Stomach smooth muscle (tissue), 2 donors: Measurements from ENCODE around the gene IGFL2.
"Not testable (repeated sequence)": the region's sequence is repeated elsewhere in the genome, so short reads cannot be mapped to it uniquely, and the experiment has no call there.

Source experiments
- H3K27ac ChIP-seq: one replicate; pipeline ENCODE4 v1.7.0; 2013; ENCODE audit warnings: mild to moderate bottlenecking, low read length, inconsistent platforms
- H3K27me3 ChIP-seq, 2 donors: one replicate each; pipeline ENCODE4 v1.7.0; 2013; ENCODE audit warnings: low read length in 2 of 2; ENCODE audit not compliant: insufficient read depth in 2 of 2, control insufficient read depth in 1 of 2
- H3K36me3 ChIP-seq, 2 donors: one replicate each; pipeline ENCODE4 v1.7.0; 2013; ENCODE audit warnings: low read length in 2 of 2; ENCODE audit not compliant: control insufficient read depth in 2 of 2, insufficient read depth in 2 of 2
- H3K4me1 ChIP-seq: one replicate; pipeline ENCODE4 v1.7.0; 2013; ENCODE audit warnings: low read length; ENCODE audit not compliant: control insufficient read depth, insufficient read depth
- H3K4me3 ChIP-seq, 2 donors: one replicate each; pipeline ENCODE4 v1.7.0; 2013; ENCODE audit warnings: low read length in 2 of 2
- H3K9ac ChIP-seq, 2 donors: one replicate each; pipeline ENCODE4 v1.7.0; 2013; ENCODE audit warnings: low read length in 2 of 2, mild to moderate bottlenecking in 1 of 2
- H3K9me3 ChIP-seq, 2 donors: one replicate each; pipeline ENCODE4 v1.7.0; 2013; ENCODE audit warnings: low read length in 2 of 2; ENCODE audit not compliant: control insufficient read depth in 2 of 2
- donor health status: healthy.
- donor health status: Pancreatic carcinoma.

Gene IGFL2

DNA sequence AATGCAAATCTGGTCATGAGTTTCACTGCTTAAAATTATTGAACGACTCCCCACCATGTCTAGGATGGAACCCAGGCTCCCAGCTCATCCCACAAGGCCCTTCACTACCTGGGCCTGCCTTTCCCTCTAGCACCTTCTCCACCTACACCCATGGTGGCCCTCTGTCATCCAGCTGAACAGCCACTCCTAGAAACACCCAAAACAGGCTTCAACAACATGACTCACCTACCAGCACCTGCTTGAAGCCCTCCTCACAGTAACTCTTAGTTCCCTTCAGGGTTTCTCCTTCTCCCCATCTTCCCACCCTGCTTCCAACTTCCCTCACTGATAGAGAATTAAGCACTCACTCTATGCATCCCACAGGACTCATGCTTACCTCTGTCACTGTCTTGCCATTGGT, 6.6 kb upstream of the IGFL2 start:
- Histone ChIP-seq H3K27ac (no peak overlapping the region), H3K27me3 (no peaks in the 10 kb centered on the region), H3K9me3 (no peaks in the 10 kb centered on the region), H3K4me1 (no peaks in the 10 kb centered on the region), H3K4me3 (no peak overlapping the region), H3K9ac (no peak overlapping the region), H3K36me3 (no peaks in the 10 kb centered on the region)

DNA sequence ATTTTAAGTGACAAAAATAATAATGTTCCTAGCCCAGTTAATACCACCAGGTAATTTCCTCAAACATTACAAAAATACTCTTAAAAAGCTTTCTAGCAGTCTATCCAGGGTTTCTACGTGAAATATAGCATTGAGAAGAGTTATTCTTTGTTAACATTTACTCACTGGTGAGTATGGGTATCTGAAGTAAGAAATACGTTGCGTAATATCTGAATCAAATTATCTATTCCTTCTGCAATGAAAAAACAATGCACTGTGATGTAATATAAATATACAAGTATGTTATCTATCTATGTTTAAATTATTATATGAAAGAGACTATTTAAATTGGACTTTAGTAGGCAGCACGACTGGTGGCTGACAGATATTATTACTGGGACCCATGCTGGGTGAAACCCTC, 5.7 kb upstream of the IGFL2 start:
- no peak overlapping the region for H3K4me3 ChIP-seq
- no peak overlapping the region for H3K9ac ChIP-seq
- H3K4me1 ChIP-seq: no peaks in the 10 kb centered on the region
- H3K27me3 ChIP-seq: no peaks in the 10 kb centered on the region
- no peaks in the 10 kb centered on the region for H3K36me3 ChIP-seq
- no peak overlapping the region for H3K27ac ChIP-seq
- no peaks in the 10 kb centered on the region for H3K9me3 ChIP-seq

DNA sequence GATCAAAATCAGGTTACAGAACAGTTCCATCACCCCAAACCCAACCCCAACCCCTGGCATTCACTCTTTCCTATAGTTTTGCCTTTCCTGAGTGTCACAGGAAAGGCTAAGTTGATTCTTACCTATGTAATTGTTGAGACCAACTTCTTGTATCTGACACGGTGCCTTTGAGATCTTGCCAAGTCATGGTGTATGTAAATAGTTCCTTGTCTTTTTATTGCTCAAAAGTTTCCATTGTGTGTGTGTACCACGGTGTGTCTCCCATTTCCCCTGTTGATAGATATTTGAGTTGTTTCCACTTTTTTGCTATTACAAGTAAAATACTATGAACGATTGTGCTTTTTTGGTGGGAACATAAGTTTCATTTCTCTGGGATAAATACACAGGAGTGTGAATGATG, 3.3 kb upstream of the IGFL2 start:
- H3K4me1 ChIP-seq: no peaks in the 10 kb centered on the region

GRCh38 chr19:46147166-46147740, 785 bp upstream of the IGFL2 start:
- Histone ChIP-seq H3K4me1 (no peaks in the 10 kb centered on the region), H3K27ac (no peak overlapping the region), H3K9me3 (no peaks in the 10 kb centered on the region), H3K36me3 (no peaks in the 10 kb centered on the region), H3K9ac (no peak overlapping the region), H3K4me3 (no peak overlapping the region), H3K27me3 (no peaks in the 10 kb centered on the region)

More for the DNA sequence above, 3.3 kb upstream of the IGFL2 start:
- Histone ChIP-seq H3K4me3 (no peak overlapping the region), H3K9me3 (no peaks in the 10 kb centered on the region), H3K36me3 (no peaks in the 10 kb centered on the region), H3K27me3 (no peaks in the 10 kb centered on the region), H3K9ac (no peak overlapping the region), H3K27ac (no peak overlapping the region)

DNA sequence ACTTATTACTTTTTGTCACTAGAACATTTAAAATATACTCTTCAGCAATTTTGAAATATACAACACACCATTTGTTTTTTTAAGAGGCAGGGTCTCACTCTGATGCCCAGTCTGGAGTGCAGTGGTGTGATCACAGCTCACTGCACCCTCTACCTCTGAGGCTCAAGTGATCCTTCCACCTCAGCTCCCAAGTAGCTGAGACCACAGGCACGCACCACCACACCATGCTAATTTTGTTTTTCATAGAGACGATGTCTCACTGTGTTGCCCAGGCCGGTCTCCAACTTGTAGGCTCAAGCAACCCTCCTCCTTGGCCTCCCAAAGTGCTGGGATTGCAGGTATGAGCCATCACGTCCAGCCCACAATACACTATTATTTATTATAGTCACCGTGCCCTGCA, 2.6 kb downstream of the IGFL2 start:
- peaks cover 0 to 2% of the 10 kb centered on the region in 2 donors for H3K27me3 ChIP-seq
- no peak overlapping the region for H3K9ac ChIP-seq
- no peaks in the 10 kb centered on the region for H3K9me3 ChIP-seq
- H3K4me1 ChIP-seq: no peaks in the 10 kb centered on the region
- H3K36me3 ChIP-seq: no peaks in the 10 kb centered on the region
- H3K4me3 ChIP-seq: no peak overlapping the region
- H3K27ac ChIP-seq: no peak overlapping the region

GRCh38 chr19:46155237-46155636, 7.2 kb downstream of the IGFL2 start:
- H3K36me3 ChIP-seq: no peaks in the 10 kb centered on the region
- H3K27ac ChIP-seq: no peak overlapping the region
- H3K27me3 ChIP-seq: peaks cover 0 to 2% of the 10 kb centered on the region in 2 donors
- H3K9me3 ChIP-seq: no peaks in the 10 kb centered on the region
- H3K4me1 ChIP-seq: no peaks in the 10 kb centered on the region
- no peak overlapping the region for H3K4me3 ChIP-seq
- no peak overlapping the region for H3K9ac ChIP-seq

DNA sequence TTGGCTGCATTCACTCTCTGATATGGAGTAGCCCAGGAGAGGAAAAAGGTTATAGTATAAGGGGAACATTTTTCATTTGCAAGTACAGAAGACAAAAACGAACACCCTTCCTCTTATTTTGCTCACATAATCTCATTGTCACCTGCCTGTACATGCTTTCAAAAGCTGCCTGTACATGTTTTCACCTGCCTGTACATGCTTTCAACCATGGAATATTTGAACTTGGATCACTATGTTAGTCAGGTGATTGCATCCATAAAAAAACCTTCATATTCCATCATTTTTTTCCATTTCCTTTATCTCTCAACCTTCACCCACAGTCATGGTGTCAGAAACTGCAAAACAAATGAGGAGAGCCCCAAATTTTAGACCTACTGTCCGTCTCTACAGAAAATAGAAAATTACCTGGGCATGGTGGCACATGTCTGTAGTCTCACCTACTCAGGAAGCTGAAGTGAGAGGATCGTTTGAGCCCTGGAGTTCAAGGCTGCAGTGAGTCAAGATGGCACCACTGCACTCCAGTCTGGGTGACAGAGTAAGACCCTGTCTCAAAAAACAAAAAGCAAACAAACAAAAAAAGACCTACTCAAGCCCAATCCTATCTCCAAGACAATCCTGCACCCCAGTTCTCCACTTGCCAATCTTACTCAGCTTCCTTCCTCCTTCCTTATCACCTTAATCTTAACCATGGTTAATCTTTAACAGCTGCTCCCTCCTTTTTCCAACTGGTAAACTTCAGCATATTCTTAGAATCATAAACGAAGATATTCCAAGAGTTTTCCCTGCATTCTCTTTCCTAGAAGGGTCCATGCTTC, 11.6 kb downstream of the IGFL2 start:
- H3K36me3 ChIP-seq: no peaks in the 10 kb centered on the region
- no peak overlapping the region for H3K27ac ChIP-seq
- no peaks in the 10 kb centered on the region for H3K4me1 ChIP-seq
- H3K4me3 ChIP-seq: no peak overlapping the region
- H3K9me3 ChIP-seq: peaks cover 0 to 3% of the 10 kb centered on the region in 2 donors
- peaks cover 0 to 7% of the 10 kb centered on the region in 2 donors for H3K27me3 ChIP-seq
- no peak overlapping the region for H3K9ac ChIP-seq

DNA sequence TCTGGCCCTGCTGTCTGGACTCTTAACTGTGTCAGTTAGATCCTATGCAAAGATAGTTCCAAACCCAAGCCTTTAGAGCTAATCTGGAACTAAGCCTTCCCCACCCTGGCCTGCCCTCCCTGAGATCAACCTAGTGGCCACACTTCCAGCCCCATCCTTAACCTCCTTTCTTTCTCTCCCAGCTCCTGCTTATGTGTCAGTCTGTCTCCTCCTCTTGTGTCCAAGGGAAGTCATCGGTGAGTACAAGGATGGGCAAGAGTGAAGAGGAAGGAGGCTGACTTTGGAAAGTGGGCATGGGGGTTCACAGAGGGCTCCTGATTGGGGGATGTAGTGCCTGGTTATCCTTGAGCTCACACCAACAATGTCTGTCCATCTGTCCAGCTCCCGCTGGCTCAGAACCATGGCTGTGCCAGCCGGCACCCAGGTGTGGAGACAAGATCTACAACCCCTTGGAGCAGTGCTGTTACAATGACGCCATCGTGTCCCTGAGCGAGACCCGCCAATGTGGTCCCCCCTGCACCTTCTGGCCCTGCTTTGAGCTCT, 12.3 kb downstream of the IGFL2 start:
- Histone ChIP-seq H3K4me1 (no peaks in the 10 kb centered on the region), H3K36me3 (no peaks in the 10 kb centered on the region), H3K27ac (no peak overlapping the region), H3K9me3 (peaks cover 0 to 3% of the 10 kb centered on the region in 2 donors), H3K9ac (no peak overlapping the region), H3K4me3 (no peak overlapping the region), H3K27me3 (peaks cover 0 to 5% of the 10 kb centered on the region in 2 donors)

DNA sequence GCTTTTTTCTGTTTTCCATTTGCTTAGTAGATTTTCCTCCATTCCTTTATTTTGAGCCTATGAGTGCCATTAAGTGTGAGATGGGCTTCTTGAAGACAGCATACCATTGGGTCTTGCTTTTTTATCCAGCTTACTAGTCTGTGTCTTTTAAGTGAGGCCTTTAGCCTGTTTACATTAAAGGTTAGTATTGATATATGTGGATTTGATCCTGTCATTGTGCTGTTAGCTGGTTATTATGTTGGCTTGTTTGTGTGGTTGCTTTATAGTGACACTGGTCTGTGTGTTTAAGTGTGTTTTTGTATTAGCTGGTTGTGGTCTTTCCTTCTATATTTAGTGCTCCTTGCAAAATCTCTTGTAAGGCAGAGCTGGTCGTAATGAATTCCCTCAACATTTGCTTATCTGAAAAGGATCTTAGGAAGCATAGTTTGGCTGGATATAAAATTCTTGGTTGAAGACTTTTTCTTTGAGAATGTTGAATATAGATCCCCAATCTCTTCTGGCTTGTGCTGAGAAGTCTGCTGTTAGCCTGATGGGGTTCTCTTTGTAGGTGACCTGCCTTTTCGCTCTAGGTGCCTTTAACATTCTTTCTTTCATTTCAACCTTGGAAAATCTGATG, 13.7 kb downstream of the IGFL2 start:
- not testable (repeated sequence) for H3K9ac ChIP-seq, H3K9me3 ChIP-seq, H3K4me1 ChIP-seq, H3K36me3 ChIP-seq, H3K4me3 ChIP-seq, H3K27me3 ChIP-seq, H3K27ac ChIP-seq

DNA sequence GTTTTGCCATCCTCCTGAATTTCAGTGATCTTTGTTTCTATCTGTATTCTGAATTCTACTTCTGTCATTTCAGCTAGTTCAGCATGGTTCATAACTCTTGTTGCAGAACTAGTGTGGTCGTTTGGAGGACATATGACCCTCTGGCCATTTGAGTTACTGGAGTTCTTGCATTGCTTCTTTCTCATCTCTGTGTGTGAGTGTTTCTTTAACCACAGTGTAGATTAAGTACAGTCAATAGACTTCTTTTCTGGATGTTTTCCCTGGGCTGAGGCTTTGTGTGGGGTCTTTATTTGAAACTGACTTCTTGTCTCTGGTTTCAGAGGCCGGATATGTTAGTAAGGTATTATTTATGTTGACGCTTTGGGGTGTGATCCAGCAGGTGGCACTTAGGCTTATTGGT, 14.7 kb downstream of the IGFL2 start:
- Histone ChIP-seq H3K9ac (no peak overlapping the region), H3K36me3 (no peaks in the 10 kb centered on the region), H3K4me1 (no peaks in the 10 kb centered on the region), H3K27ac (no peak overlapping the region), H3K4me3 (no peak overlapping the region), H3K27me3 (peaks cover 0 to 5% of the 10 kb centered on the region in 2 donors), H3K9me3 (peaks cover 0 to 3% of the 10 kb centered on the region in 2 donors)
